HG03025 (cell line): Measurements from ENCODE around the gene USP8.
"Not testable (repeated sequence)": the region's sequence is repeated elsewhere in the genome, so short reads cannot be mapped to it uniquely, and the experiment has no call there.

Source experiments
- ATAC-seq: cut with Tn5 transposase; IDR thresholded peaks from one replicate; pipeline ENCODE4 v1.9.1; 2021; ENCODE audit warnings: mild to moderate bottlenecking, moderate library complexity; ENCODE audit not compliant: unreplicated experiment, low FRiP score

The USP8 gene

DNA sequence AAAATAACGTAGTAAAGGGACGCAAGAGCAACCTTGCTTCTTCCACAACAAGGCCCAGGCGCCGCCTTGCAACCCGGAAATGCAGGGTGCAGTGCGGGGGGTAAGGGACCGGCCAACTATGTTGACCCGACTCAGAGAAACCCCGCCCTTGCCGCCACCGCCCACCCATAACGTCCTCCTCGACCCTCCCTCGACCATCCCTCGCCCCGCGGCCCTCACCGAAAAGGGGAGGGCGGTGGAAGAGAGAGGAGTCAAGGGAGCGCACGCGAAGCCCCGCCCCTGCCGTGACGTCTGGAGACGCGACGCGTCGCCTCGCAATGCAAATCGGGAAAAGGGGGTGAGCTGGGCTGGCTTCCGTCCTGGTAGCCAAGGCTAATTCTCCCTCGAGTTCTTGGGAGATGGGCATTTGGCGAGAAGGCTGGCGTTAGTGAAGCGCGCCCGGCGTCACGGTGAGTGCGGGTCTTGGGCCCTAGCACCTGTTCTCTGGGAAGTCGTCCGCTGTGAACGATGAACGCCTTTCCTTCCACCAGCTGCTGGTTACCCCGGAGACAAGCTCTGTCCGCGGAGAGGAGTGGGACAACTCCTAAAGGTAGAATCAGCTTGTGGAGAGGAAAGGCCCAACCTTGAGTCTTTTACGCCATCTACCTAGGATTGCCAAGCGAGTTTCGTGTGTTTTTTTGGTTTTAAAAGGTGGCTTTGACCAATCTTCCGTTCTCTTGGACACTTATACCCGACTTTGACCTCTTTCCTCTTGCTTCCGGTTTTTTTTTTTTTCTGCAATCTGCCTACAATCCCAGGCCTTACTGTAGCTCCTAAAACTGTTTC lies at the start of gene USP8:
USP8 (plus strand) TSS at position 340 of the 825 bp plus-strand sequence. CDS start 14,669 bp downstream, outside the sequence.
- ATAC-seq: peak; percentile 88

- ATAC-seq: peak; percentile 94
Measured at GRCh38 chr15:50377867-50378751, 46.1 kb upstream of the USP8 start.

GRCh38 chr15:50378776-50379175 lies 45.4 kb upstream of the USP8 start:
- no peak for ATAC-seq

DNA sequence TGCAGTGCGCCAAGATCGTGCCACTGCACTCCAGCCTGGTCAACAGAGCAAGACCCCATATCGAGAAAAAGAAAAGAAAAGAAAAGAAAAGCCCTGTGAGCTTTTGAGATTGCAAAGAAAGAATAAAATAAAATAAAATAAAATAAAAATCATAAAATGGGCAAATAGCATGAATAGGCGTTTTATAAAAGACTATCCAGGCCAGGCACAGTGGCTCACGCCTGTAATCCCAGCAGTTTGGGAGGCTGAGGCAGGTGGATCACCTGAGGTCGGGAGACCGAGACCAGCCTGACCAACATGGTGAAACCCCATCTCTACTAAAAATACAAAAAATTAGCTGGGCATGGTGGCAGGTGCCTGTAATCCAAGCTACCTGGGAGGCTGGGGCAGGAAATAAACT lies 44.8 kb upstream of the USP8 start:
- not testable (repeated sequence) for ATAC-seq

GRCh38 chr15:50380089-50380488 lies 44.1 kb upstream of the USP8 start:
- ATAC-seq: no peak

DNA sequence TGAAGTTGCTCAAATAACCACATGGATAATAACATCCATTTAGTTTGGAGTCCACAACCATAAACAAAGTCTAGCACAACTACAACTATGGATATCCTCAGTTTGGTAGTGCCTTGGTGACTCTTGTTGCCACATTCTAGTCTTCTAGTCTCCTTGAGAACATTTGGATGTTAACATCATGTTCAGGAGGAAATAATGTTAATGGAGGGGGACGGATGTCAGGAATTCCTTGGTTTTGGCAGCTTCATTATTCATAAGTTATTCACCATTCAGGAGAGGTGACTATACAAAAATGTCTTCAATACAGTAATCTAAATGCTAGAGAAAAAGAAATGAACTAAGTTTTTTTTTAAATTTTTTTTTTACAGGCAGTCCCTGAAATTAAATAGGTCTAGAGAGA lies 42.8 kb upstream of the USP8 start:
- ATAC-seq: no peak

DNA sequence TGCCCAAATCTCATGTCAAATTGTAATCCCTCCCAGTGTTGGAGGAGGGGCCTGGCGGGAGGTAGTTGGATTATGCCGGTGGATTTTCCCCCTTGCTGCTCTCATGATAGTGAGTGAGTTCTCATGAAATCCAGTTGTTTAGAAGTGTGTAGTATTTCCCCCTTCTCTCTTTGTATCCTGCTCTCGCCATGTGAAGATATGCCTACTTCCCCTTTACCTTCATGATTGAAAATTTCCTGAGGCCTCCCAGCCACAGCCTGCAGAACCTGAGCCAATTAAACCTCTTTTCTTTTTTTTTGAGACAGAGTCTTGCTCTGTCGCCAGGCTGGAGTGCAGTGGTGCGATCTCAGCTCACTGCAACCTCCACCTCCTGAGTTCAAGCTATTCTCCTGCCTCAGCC lies 41.8 kb upstream of the USP8 start:
- ATAC-seq: not testable (repeated sequence)

GRCh38 chr15:50390554-50391264 lies 33.5 kb upstream of the USP8 start:
- ATAC-seq: peak; percentile 66

- not testable (repeated sequence) for ATAC-seq
Measured at GRCh38 chr15:50391561-50391960, 32.6 kb upstream of the USP8 start.

GRCh38 chr15:50411870-50412269 lies 12.3 kb upstream of the USP8 start:
- ATAC-seq: no peak

- ATAC-seq: no peak
Measured at GRCh38 chr15:50414624-50415023, 9.6 kb upstream of the USP8 start.

GRCh38 chr15:50415752-50416404 lies 8.3 kb upstream of the USP8 start:
- no peak for ATAC-seq

DNA sequence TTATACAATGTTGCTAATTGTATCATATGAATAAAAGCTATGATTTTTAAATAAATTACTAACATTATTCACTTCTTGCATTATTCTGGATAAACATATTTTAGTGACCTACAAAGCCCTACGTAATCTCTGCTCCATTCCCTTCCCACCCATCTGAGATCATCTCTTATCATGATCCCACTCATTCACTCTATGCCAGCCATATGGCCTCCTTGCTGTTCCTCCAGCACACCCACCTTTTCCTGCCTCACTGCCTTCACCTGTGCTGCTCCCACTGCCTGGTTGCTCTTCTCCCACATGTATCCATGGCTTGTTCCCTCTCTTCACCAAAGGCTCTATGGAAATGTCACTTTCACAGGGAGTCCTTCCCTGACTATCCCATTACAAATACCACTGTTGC lies 7.3 kb upstream of the USP8 start:
- ATAC-seq: no peak

- no peak for ATAC-seq
Measured at GRCh38 chr15:50418041-50418583, 6.1 kb upstream of the USP8 start.

GRCh38 chr15:50425219-50425618 lies 1.0 kb downstream of the USP8 start:
- no peak for ATAC-seq

- not testable (repeated sequence) for ATAC-seq
Measured at GRCh38 chr15:50425678-50426246, 1.6 kb downstream of the USP8 start.

GRCh38 chr15:50426428-50426827 lies 2.2 kb downstream of the USP8 start:
- ATAC-seq: no peak

GRCh38 chr15:50431204-50431603 lies 7.0 kb downstream of the USP8 start:
- ATAC-seq: no peak

DNA sequence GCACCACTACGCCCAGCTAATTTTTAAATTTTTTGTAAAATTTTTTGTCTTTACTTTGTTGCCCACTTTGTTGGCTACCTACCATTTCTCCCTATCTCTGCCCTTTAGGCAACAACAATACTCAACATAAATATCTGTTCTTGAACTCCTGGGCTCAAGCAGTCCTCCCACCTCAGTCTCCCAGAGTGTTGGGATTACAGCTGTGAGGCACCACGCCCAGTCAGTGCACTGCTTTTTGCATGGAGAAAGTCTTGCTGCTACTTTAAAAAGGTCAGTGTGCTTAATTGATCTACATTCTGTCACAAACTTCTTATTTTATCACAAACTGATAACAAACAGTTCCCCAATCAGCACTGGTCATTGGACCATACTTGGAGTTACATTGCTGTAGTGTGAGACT lies 8.0 kb downstream of the USP8 start:
- ATAC-seq: no peak

- ATAC-seq: no peak
Measured at GRCh38 chr15:50435772-50436171, 11.6 kb downstream of the USP8 start.
